Stimulated activated naive CD8-positive, alpha-beta T cell treated with anti-CD3 and anti-CD28 coated beads, Interleukin-15, amount 100 ng/mL, for 72 hours (primary cell): ENCODE measurements around the gene FGF11.
A peak's percentile ranks its signal among the peaks of the same experiment; 100 is the strongest.
"Not testable (repeated sequence)": the region's sequence is repeated elsewhere in the genome, so short reads cannot be mapped to it uniquely, and the experiment has no call there.

Experiments
- ATAC-seq: fragments of 150-1000 bp; cut with Tn5 transposase; 2 replicates; pipeline ENCODE4 v1.10.0; 2021; ENCODE audit warnings: mild to moderate bottlenecking, moderate library complexity
- DNase-seq, 2 donors: peaks; one replicate each; pipeline ENCODE4 v3.0.0; 2021 to 2022
- H3K27ac Mint-ChIP-seq, 2 donors: one replicate each; pipeline ENCODE4 v1.8.0; 2022; ENCODE audit warnings: mild to moderate bottlenecking in 2 of 2, mixed read lengths in 2 of 2, moderate library complexity in 2 of 2
- H3K27me3 Mint-ChIP-seq: one replicate; pipeline ENCODE4 v1.8.0; 2022; ENCODE audit warnings: mixed read lengths
- H3K4me1 Mint-ChIP-seq: one replicate; pipeline ENCODE4 v1.8.0; 2022; ENCODE audit warnings: mild to moderate bottlenecking, mixed read lengths
- H3K4me3 Mint-ChIP-seq, 2 donors: one replicate each; pipeline ENCODE4 v1.8.0; 2022; ENCODE audit warnings: mild to moderate bottlenecking in 2 of 2, mixed read lengths in 2 of 2, moderate library complexity in 1 of 2
- H3K9me3 Mint-ChIP-seq, 2 donors: one replicate each; pipeline ENCODE4 v1.8.0; 2022; ENCODE audit warnings: mixed read lengths in 2 of 2

Gene FGF11

GRCh38 chr17:7475764-7476422 lies 36.6 kb downstream of the FGF11 start:
- ATAC-seq: no peak
- peaks cover 70% of the 10 kb centered on the region for H3K4me1 Mint-ChIP-seq
- no peak for DNase-seq
- no peaks in the 10 kb centered on the region for H3K9me3 Mint-ChIP-seq
- peak overlapping the region in 1 of 2 donors; percentile 75 for H3K27ac Mint-ChIP-seq
- peak overlapping the region; percentile 89 to 99 for H3K4me3 Mint-ChIP-seq
- H3K27me3 Mint-ChIP-seq: no peaks in the 10 kb centered on the region

GRCh38 chr17:7476494-7476893 lies 37.2 kb downstream of the FGF11 start:
- DNase-seq (no peak), ATAC-seq (no peak)
- Mint-ChIP-seq H3K27me3 (no peaks in the 10 kb centered on the region), H3K9me3 (no peaks in the 10 kb centered on the region), H3K4me1 (peaks cover 74% of the 10 kb centered on the region), H3K27ac (peak overlapping the region; percentile 0 to 82), H3K4me3 (peak overlapping the region; percentile 89 to 99)

- ATAC-seq: no peak
- no peak overlapping the region for H3K27ac Mint-ChIP-seq
These were observed 37.6 kb downstream of the FGF11 start for GRCh38 chr17:7476951-7477350.

GRCh38 chr17:7477392-7478275 lies 38.3 kb downstream of the FGF11 start:
- ATAC-seq (peak; percentile 3), DNase-seq (no peak)
- H3K9me3 Mint-ChIP-seq: no peaks in the 10 kb centered on the region
- peak overlapping the region; percentile 78 to 90 for H3K27ac Mint-ChIP-seq
- H3K27me3 Mint-ChIP-seq: no peaks in the 10 kb centered on the region
- peak overlapping the region; percentile 89 to 99 for H3K4me3 Mint-ChIP-seq
- H3K4me1 Mint-ChIP-seq: peaks cover 75% of the 10 kb centered on the region

More at GRCh38 chr17:7476951-7477350, 37.6 kb downstream of the FGF11 start:
- Mint-ChIP-seq H3K9me3 (no peaks in the 10 kb centered on the region), H3K27me3 (no peaks in the 10 kb centered on the region), H3K4me1 (peaks cover 74% of the 10 kb centered on the region), H3K4me3 (peak overlapping the region; percentile 89 to 99)
- no peak for DNase-seq

- peaks cover 73% of the 10 kb centered on the region for H3K4me1 Mint-ChIP-seq
- H3K4me3 Mint-ChIP-seq: peak overlapping the region; percentile 89 to 99
- H3K9me3 Mint-ChIP-seq: no peaks in the 10 kb centered on the region
- peak; percentile 57 to 65 for DNase-seq
- ATAC-seq: peak; percentile 56
- H3K27me3 Mint-ChIP-seq: no peaks in the 10 kb centered on the region
- H3K27ac Mint-ChIP-seq: peak overlapping the region; percentile 78 to 90
These were observed 39.2 kb downstream of the FGF11 start for GRCh38 chr17:7478276-7479212.

- no peaks in the 10 kb centered on the region for H3K9me3 Mint-ChIP-seq
- H3K27ac Mint-ChIP-seq: peak within 1 kb of the TSS; percentile 93
- H3K27me3 Mint-ChIP-seq: no peaks in the 10 kb centered on the region
- H3K4me3 Mint-ChIP-seq: peak within 1 kb of the TSS; percentile 90 to 99
- H3K4me1 Mint-ChIP-seq: peaks cover 74% of the 10 kb centered on the region
- DNase-seq: peak; percentile 58 to 62
- peak; percentile 14 for ATAC-seq
These were observed 40.1 kb downstream of the FGF11 start, which contains the start of gene ZBTB4 for GRCh38 chr17:7479213-7480088. TSS of gene ZBTB4 (minus strand) at chr17:7479631. CDS start at chr17:7466801, 12,830 bp downstream.

- Mint-ChIP-seq H3K4me1 (peaks cover 79% of the 10 kb centered on the region), H3K4me3 (peak overlapping the region; percentile 90 to 99), H3K9me3 (no peaks in the 10 kb centered on the region), H3K27ac (peak overlapping the region; percentile 93), H3K27me3 (no peaks in the 10 kb centered on the region)
- no peak for DNase-seq
- no peak for ATAC-seq
These were observed 40.7 kb downstream of the FGF11 start for GRCh38 chr17:7480089-7480384.

GRCh38 chr17:7481275-7481674 lies 42.0 kb downstream of the FGF11 start, which contains the start of gene SLC35G6:
TSS of gene SLC35G6 (plus strand) at chr17:7481446. CDS start at chr17:7481517, 71 bp downstream.
- Mint-ChIP-seq H3K4me1 (peaks cover 77% of the 10 kb centered on the region), H3K27ac (peak within 1 kb of the TSS; percentile 10 to 96), H3K4me3 (peak within 1 kb of the TSS; percentile 90 to 99)
- not testable (repeated sequence) for H3K9me3 Mint-ChIP-seq, DNase-seq, H3K27me3 Mint-ChIP-seq, ATAC-seq

GRCh38 chr17:7481842-7482741 lies 42.8 kb downstream of the FGF11 start:
- peaks cover 76% of the 10 kb centered on the region for H3K4me1 Mint-ChIP-seq
- H3K4me3 Mint-ChIP-seq: peak overlapping the region; percentile 89 to 99
- H3K27me3 Mint-ChIP-seq, H3K9me3 Mint-ChIP-seq, DNase-seq, ATAC-seq: not testable (repeated sequence)
- H3K27ac Mint-ChIP-seq: peak overlapping the region in 1 of 2 donors; percentile 100

- H3K4me3 Mint-ChIP-seq: peak overlapping the region; percentile 89 to 99
- peaks cover 76% of the 10 kb centered on the region for H3K4me1 Mint-ChIP-seq
- not testable (repeated sequence) for ATAC-seq, H3K9me3 Mint-ChIP-seq, DNase-seq, H3K27me3 Mint-ChIP-seq
- peak overlapping the region; percentile 100 for H3K27ac Mint-ChIP-seq
These were observed 43.4 kb downstream of the FGF11 start for GRCh38 chr17:7482742-7483088.

GRCh38 chr17:7483255-7484066 lies 44.1 kb downstream of the FGF11 start:
- Mint-ChIP-seq H3K4me1 (peaks cover 74% of the 10 kb centered on the region), H3K27me3 (no peaks in the 10 kb centered on the region), H3K4me3 (peak overlapping the region; percentile 89 to 99), H3K9me3 (no peaks in the 10 kb centered on the region), H3K27ac (peak overlapping the region; percentile 100)
- DNase-seq (peak; percentile 91 to 94), ATAC-seq (peak; percentile 69)

GRCh38 chr17:7484067-7484918 lies 45.0 kb downstream of the FGF11 start, which contains the start of gene POLR2A:
TSS of gene POLR2A (plus strand) at chr17:7484366.
- peak; percentile 98 to 100 for DNase-seq
- Mint-ChIP-seq H3K4me3 (peak within 1 kb of the TSS; percentile 89 to 99), H3K27me3 (no peaks in the 10 kb centered on the region), H3K4me1 (peaks cover 79% of the 10 kb centered on the region), H3K27ac (peak within 1 kb of the TSS; percentile 100), H3K9me3 (no peaks in the 10 kb centered on the region)
- peak; percentile 74 for ATAC-seq
